ENCODE measurements around the gene NUDT3. TPM values are rescaled to one million over a fixed set of nuclear protein-coding genes. Genes with fewer than 3 reads are reported as not detected.

NUDT3 gene
- total RNA-seq, 2 donors from 2014 or later, result 28.9 to 30.8 TPM

- peak; percentile 18 for DNase-seq (ENCODE audit: low spot score)
- Histone ChIP-seq H3K27ac (peak overlapping the region in 1 of 2 donors; percentile 39), H3K4me3 (no peak overlapping the region), H3K27me3 (replicated peaks; ENCODE audit: insufficient read depth) (no peaks in the 10 kb centered on the region), H3K36me3 (no peaks in the 10 kb centered on the region), H3K9me3 (no peaks in the 10 kb centered on the region), H3K4me1 (replicated peaks) (peaks cover 4% of the 10 kb centered on the region)
- intact Hi-C loops (cut with DNase I), result no loop called here
- 18% methylated on average over 8 of the region's 8 CpGs for WGBS
- TF ChIP-seq CTCF (IDR thresholded peaks at IDR 0.05), result no peak
- TF ChIP-seq POLR2AphosphoS5 (IDR thresholded peaks at IDR 0.05), result peak; percentile 68
- TF ChIP-seq POLR2A (IDR thresholded peaks at IDR 0.05), result no peak
Observed at GRCh38 chr6:34341481-34341971, 50.9 kb downstream of the NUDT3 start.

DNA sequence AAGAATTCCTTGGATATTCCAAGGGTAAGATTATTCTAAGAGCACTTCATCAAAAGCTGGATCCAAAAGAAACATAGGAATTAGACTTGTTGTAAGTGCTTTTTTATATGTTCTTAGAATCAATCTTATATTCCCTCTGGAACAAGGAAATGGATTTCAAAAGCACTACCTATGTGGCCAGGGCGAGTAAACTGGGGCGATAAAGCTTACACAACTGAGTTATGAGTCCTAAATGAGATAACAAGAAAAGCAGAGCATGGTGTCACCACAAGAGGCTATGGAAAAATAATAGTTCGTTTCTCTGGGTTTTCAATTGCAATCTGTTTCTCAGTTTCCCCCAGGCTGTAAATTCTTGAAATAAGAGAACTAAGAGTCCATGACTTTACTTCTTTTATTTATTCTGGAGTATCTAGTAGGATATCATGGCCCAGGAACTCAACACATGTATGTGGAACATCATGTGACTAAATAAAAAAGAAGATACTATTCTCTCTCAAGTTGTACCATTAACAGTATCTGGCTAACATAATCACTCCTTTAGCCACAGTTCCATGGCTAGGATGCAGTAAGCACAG, 51.5 kb downstream of the NUDT3 start:
- DNase-seq (ENCODE audit: low spot score), result no peak
- intact Hi-C loops (cut with DNase I), result no loop called here
- TF ChIP-seq CTCF (IDR thresholded peaks at IDR 0.05), result no peak
- no peak for TF ChIP-seq POLR2A (IDR thresholded peaks at IDR 0.05)
- no peak for TF ChIP-seq POLR2AphosphoS5 (IDR thresholded peaks at IDR 0.05)
- H3K27me3 ChIP-seq (replicated peaks; ENCODE audit: insufficient read depth), result no peaks in the 10 kb centered on the region
- WGBS, result 76% methylated on average over 3 of the region's 3 CpGs
- no peaks in the 10 kb centered on the region for H3K36me3 ChIP-seq
- peak overlapping the region in 1 of 2 donors; percentile 39 for H3K27ac ChIP-seq
- no peaks in the 10 kb centered on the region for H3K9me3 ChIP-seq
- H3K4me1 ChIP-seq (replicated peaks), result peaks cover 4% of the 10 kb centered on the region
- no peak overlapping the region for H3K4me3 ChIP-seq

GRCh38 chr6:34340394-34340793, 52.1 kb downstream of the NUDT3 start:
- Histone ChIP-seq H3K27me3 (replicated peaks; ENCODE audit: insufficient read depth) (no peaks in the 10 kb centered on the region), H3K4me1 (replicated peaks) (peaks cover 4% of the 10 kb centered on the region), H3K9me3 (no peaks in the 10 kb centered on the region), H3K36me3 (no peaks in the 10 kb centered on the region), H3K27ac (peak overlapping the region in 1 of 2 donors; percentile 39), H3K4me3 (no peak overlapping the region)
- TF ChIP-seq POLR2AphosphoS5 (IDR thresholded peaks at IDR 0.05) (no peak), CTCF (IDR thresholded peaks at IDR 0.05) (no peak), POLR2A (IDR thresholded peaks at IDR 0.05) (no peak)
- DNase-seq (ENCODE audit: low spot score), result no peak
- intact Hi-C loops (cut with DNase I), result no loop called here
- 84% methylated on average over 3 of the region's 3 CpGs for WGBS

GRCh38 chr6:34339971-34340370, 52.5 kb downstream of the NUDT3 start:
- no peak overlapping the region for H3K27ac ChIP-seq
- TF ChIP-seq POLR2A (IDR thresholded peaks at IDR 0.05) (no peak), POLR2AphosphoS5 (IDR thresholded peaks at IDR 0.05) (no peak), CTCF (IDR thresholded peaks at IDR 0.05) (no peak)
- H3K36me3 ChIP-seq, result no peaks in the 10 kb centered on the region
- 74% methylated on average over 3 of the region's 3 CpGs for WGBS
- H3K27me3 ChIP-seq (replicated peaks; ENCODE audit: insufficient read depth), result no peaks in the 10 kb centered on the region
- no peak overlapping the region for H3K4me3 ChIP-seq
- H3K9me3 ChIP-seq, result no peaks in the 10 kb centered on the region
- intact Hi-C loops (cut with DNase I), result loop anchor here (10.0 kb wide), 1 partner anchor 45 kb away; no protein-coding TSS in a partner anchor
- H3K4me1 ChIP-seq (replicated peaks), result peaks cover 4% of the 10 kb centered on the region
- DNase-seq (ENCODE audit: low spot score), result no peak

DNA sequence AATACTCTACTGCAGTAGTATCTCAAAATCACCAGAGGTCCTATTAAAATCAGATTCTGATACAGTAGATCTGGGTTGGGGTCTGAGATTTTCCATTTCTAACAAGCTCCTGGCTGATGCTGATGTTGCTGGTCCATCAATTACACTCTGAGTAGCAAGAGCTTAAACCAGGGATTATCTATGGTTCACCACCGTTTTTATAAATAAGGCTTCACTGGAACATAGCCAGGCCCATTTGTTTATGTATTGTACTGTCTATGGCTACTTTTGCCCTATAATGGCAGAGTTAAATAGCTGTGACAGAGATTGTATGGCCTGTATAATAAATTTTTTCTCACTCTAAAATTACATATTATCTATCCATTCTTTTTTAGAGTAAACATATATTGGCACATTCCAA, 53.0 kb downstream of the NUDT3 start:
- H3K4me3 ChIP-seq, result no peak overlapping the region
- 11% methylated on average over 1 of the region's 1 CpG for WGBS
- DNase-seq (ENCODE audit: low spot score), result no peak
- H3K4me1 ChIP-seq (replicated peaks), result peaks cover 4% of the 10 kb centered on the region
- intact Hi-C loops (cut with DNase I), result loop anchor here (10.0 kb wide), 1 partner anchor 45 kb away; no protein-coding TSS in a partner anchor
- no peak for TF ChIP-seq CTCF (IDR thresholded peaks at IDR 0.05)
- H3K27ac ChIP-seq, result no peak overlapping the region
- no peaks in the 10 kb centered on the region for H3K27me3 ChIP-seq (replicated peaks; ENCODE audit: insufficient read depth)
- H3K9me3 ChIP-seq, result no peaks in the 10 kb centered on the region
- H3K36me3 ChIP-seq, result no peaks in the 10 kb centered on the region
